ENCODE measurements around the gene VPS52.
"Not testable (repeated sequence)": the region's sequence is repeated elsewhere in the genome, so short reads cannot be mapped to it uniquely, and the experiment has no call there.

Gene VPS52

GRCh38 chr6:33279257-33279695, 7.6 kb upstream of the VPS52 start:
- no peak for DNase-seq (ENCODE audit: low read depth)

GRCh38 chr6:33278810-33279209, 7.1 kb upstream of the VPS52 start:
- no peak for DNase-seq (ENCODE audit: low read depth)

- DNase-seq (ENCODE audit: low read depth) = no peak
Measured at GRCh38 chr6:33278392-33278741, 6.7 kb upstream of the VPS52 start.

GRCh38 chr6:33277663-33278391, 6.2 kb upstream of the VPS52 start:
- no peak for DNase-seq (ENCODE audit: low read depth)

- DNase-seq (ENCODE audit: low read depth) = peak; percentile 47
Measured at GRCh38 chr6:33276864-33277662, 5.4 kb upstream of the VPS52 start, which contains the start of gene B3GALT4. Gene B3GALT4 (plus strand): TSS chr6:33277123. CDS start chr6:33277420, 297 bp downstream.

GRCh38 chr6:33276581-33276863, 4.8 kb upstream of the VPS52 start:
- no peak for DNase-seq (ENCODE audit: low read depth)

GRCh38 chr6:33275795-33276580, 4.3 kb upstream of the VPS52 start:
- not testable (repeated sequence) for DNase-seq (ENCODE audit: low read depth)

GRCh38 chr6:33273924-33274902, 2.5 kb upstream of the VPS52 start:
- no peak for DNase-seq (ENCODE audit: low read depth)

GRCh38 chr6:33273129-33273923, 1.6 kb upstream of the VPS52 start:
- no peak for DNase-seq (ENCODE audit: low read depth)

- no peak for DNase-seq (ENCODE audit: low read depth)
Measured at GRCh38 chr6:33272275-33273128, 826 bp upstream of the VPS52 start.

GRCh38 chr6:33271117-33271467, 584 bp downstream of the VPS52 start:
- DNase-seq (ENCODE audit: low read depth) = no peak

GRCh38 chr6:33264015-33264414, 7.7 kb downstream of the VPS52 start:
- no peak for DNase-seq (ENCODE audit: low read depth)

- DNase-seq (ENCODE audit: low read depth) = not testable (repeated sequence)
Measured at GRCh38 chr6:33262490-33262889, 9.2 kb downstream of the VPS52 start.

GRCh38 chr6:33259032-33259431, 12.6 kb downstream of the VPS52 start:
- no peak for DNase-seq (ENCODE audit: low read depth)

- DNase-seq (ENCODE audit: low read depth) = no peak
Measured at GRCh38 chr6:33254591-33254990, 17.1 kb downstream of the VPS52 start.

- no peak for DNase-seq (ENCODE audit: low read depth)
Measured at GRCh38 chr6:33252759-33253158, 18.9 kb downstream of the VPS52 start.

GRCh38 chr6:33251395-33252012, 20.2 kb downstream of the VPS52 start:
- no peak for DNase-seq (ENCODE audit: low read depth)

GRCh38 chr6:33250731-33251130, 20.9 kb downstream of the VPS52 start:
- no peak for DNase-seq (ENCODE audit: low read depth)
